Smooth muscle cell of the brain vasculature (primary cell): ENCODE measurements around the gene IGFBP1.
"Not testable (repeated sequence)": the region's sequence is repeated elsewhere in the genome, so short reads cannot be mapped to it uniquely, and the experiment has no call there.

Experiments used
- DNase-seq: peaks from one replicate; pipeline ENCODE4 v3.0.0-alpha.2; 2012; ENCODE audit warnings: low read depth, low spot score

IGFBP1 gene

GRCh38 chr7:45937862-45938261 is 49.6 kb downstream of the IGFBP1 start:
- DNase-seq, result no peak

- DNase-seq, result no peak
These were observed 50.5 kb downstream of the IGFBP1 start for GRCh38 chr7:45938626-45939302.

DNA sequence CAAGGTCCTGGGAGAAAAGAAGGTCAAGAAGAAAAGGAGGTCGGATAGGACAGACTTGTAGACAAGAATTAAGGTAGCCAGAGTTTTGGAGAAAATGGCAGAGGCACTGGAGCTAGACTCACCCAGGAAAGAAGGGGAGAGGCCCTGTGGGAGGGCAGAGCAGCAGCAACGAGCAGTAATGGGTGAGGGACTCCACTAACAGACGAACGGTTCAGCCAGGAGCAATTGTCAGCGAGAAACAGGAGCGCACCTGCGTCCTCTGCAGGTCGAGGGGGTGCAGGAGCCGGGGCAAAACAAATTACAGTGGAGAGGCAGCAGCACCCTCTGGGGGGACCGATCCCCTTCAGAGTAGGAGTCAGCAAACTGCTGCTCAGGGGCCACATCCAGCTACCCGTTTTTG is 51.3 kb downstream of the IGFBP1 start:
- no peak for DNase-seq

- DNase-seq, result not testable (repeated sequence)
These were observed 52.0 kb downstream of the IGFBP1 start for GRCh38 chr7:45940237-45940781.

DNA sequence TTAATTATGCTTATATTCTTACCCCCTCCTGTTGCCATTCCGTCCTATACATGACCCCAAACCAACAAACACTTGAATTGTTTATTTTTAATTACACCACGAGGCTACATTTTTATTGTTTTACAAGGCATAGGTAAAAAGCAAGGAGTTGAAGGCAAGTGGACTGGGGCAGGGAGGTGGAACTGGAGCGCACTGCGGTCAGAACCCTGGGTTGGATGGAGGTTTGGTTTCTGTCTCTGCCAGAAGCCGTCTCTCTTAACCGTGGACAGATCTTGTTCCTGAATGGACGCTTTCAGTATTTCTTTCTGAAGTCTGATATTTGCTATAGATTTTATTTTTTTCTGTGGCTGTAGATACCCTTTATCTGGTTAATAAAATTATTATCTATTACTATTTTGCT is 52.7 kb downstream of the IGFBP1 start:
- DNase-seq, result no peak
